Measurements from ENCODE around the gene INTS12.

DNA sequence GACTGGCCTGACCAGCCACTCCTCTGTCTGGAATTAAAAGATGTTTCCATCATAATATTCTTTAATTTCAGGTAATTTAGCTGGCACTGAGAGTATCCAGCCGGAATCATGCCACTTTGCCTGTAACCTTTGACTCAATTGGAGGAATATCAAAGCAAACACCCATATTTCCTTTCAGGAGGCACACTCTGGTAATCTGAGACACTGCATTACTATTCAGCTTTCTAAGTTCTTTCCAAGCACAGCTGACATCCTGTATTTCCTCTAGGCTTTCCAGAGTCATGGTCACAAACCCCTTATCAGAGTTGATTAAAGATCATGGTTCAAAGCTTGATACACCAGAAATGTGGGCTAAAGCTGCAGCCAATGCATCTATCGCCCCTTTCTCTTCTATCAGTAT lies 29.3 kb downstream of the INTS12 start:
- TF ChIP-seq RXRA (IDR thresholded peaks at IDR 0.05; ENCODE audit: insufficient read depth, low read depth, low read length) (no peak), CTCF (IDR thresholded peaks at IDR 0.05; ENCODE audit: control extremely low read depth in 1 of 3, insufficient read depth in 1 of 3, low read depth in 1 of 3, low read length in 3 of 3) (no peak), TAF7 (optimal IDR thresholded peaks at IDR 0.05; ENCODE audit: borderline replicate concordance, low read depth, low read length) (no peak), CREB1 (IDR thresholded peaks at IDR 0.05) (no peak), EP300 (IDR thresholded peaks at IDR 0.05; ENCODE audit: borderline replicate concordance in 1 of 2, low read depth in 2 of 2, low read length in 2 of 2) (no peak)
